ENCODE measurements around the gene CPED1. TPM values are rescaled to one million over a fixed set of nuclear protein-coding genes. Genes with fewer than 3 reads are reported as not detected.
"Not testable (repeated sequence)": the region's sequence is repeated elsewhere in the genome, so short reads cannot be mapped to it uniquely, and the experiment has no call there.

The CPED1 gene
- total RNA-seq, 1 experiment from 2014 or later = 0.13 TPM

DNA sequence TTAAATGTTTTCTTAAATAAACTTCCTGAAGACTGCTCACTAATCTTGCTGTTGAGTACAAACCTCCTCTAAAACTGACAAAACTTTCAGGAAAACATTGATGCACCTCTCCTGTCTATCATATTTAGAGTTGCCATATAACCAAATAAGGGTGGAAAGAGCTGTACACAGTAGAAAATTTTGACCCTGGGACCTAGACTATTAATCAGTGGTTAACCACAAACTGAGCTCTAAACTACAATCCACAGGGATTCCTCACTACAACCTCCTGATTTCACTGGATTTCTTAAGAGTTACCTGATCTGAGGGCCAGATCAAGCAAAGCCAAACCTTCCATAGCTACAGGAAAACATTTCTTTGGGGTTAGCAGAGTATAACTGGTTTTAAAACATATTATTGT, 300.4 kb downstream of the CPED1 start:
- H3K4me1 ChIP-seq (ENCODE audit: insufficient read depth, low read length) = no peaks in the 10 kb centered on the region
- no peak overlapping the region for H4K5ac ChIP-seq (ENCODE audit: insufficient read length, low read depth, low read length)
- no peak overlapping the region for H2AK5ac ChIP-seq (ENCODE audit: insufficient read length, low read length)
- H2BK120ac ChIP-seq (ENCODE audit: low read depth, low read length, poor library complexity, severe bottlenecking) = no peak overlapping the region
- no peak for DNase-seq
- H3K56ac ChIP-seq (ENCODE audit: insufficient read length, low read depth, low read length) = no peak overlapping the region
- no peak overlapping the region for H3K4me2 ChIP-seq (ENCODE audit: insufficient read depth, insufficient read length, low read length)
- H2BK15ac ChIP-seq (ENCODE audit: low read depth, low read length) = no peak overlapping the region
- TF ChIP-seq, protein P1, sequence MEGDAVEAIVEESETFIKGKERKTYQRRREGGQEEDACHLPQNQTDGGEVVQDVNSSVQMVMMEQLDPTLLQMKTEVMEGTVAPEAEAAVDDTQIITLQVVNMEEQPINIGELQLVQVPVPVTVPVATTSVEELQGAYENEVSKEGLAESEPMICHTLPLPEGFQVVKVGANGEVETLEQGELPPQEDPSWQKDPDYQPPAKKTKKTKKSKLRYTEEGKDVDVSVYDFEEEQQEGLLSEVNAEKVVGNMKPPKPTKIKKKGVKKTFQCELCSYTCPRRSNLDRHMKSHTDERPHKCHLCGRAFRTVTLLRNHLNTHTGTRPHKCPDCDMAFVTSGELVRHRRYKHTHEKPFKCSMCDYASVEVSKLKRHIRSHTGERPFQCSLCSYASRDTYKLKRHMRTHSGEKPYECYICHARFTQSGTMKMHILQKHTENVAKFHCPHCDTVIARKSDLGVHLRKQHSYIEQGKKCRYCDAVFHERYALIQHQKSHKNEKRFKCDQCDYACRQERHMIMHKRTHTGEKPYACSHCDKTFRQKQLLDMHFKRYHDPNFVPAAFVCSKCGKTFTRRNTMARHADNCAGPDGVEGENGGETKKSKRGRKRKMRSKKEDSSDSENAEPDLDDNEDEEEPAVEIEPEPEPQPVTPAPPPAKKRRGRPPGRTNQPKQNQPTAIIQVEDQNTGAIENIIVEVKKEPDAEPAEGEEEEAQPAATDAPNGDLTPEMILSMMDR (conservative IDR thresholded peaks at IDR 0.05) = no peak
- no peak overlapping the region for H3K23ac ChIP-seq (ENCODE audit: insufficient read length, low read depth, low read length)
- no peak overlapping the region for H4K91ac ChIP-seq (ENCODE audit: insufficient read length, low read depth, low read length)
- no peak overlapping the region for H3K27ac ChIP-seq (ENCODE audit: insufficient read length, low read depth, low read length)
- H2BK20ac ChIP-seq (ENCODE audit: low read depth, low read length, poor library complexity, severe bottlenecking) = no peak overlapping the region
- no peak overlapping the region for H3K4ac ChIP-seq (ENCODE audit: low read depth, low read length)
- no peak overlapping the region for H2AFZ ChIP-seq (ENCODE audit: low read length)
- Mint-ChIP-seq H3K27ac (no peak overlapping the region), H3K4me3 (no peak overlapping the region), H3K4me1 (no peaks in the 10 kb centered on the region), H3K27me3 (ENCODE audit: low read depth) (peaks cover 2% of the 10 kb centered on the region; the same call in 1 of the 2 replicates), H3K36me3 (ENCODE audit: insufficient read depth in 1 of 3, low read depth in 3 of 3) (peaks cover 13 to 20% (median 20%) of the 10 kb centered on the region in 3 experiments), H3K9me3 (peaks cover 24 to 26% of the 10 kb centered on the region in 2 experiments)
- H3T11ph ChIP-seq (ENCODE audit: low read length) = no peak overlapping the region
- no peak overlapping the region for H3K9ac ChIP-seq (ENCODE audit: extremely low read depth, insufficient read length, low read length)
- H3K23me2 ChIP-seq (ENCODE audit: insufficient read length, low read depth, low read length, poor library complexity, severe bottlenecking) = no peaks in the 10 kb centered on the region
- H3K9me3 ChIP-seq (ENCODE audit: control insufficient read depth, low read depth, low read length) = no peaks in the 10 kb centered on the region
- no peaks in the 10 kb centered on the region for H4K20me1 ChIP-seq (ENCODE audit: control insufficient read depth, insufficient read depth, insufficient read length)
- no peaks in the 10 kb centered on the region for H3K27me3 ChIP-seq (ENCODE audit: insufficient read depth, low read length)
- H2BK12ac ChIP-seq (ENCODE audit: insufficient read length, low read depth, low read length) = no peak overlapping the region
- no peaks in the 10 kb centered on the region for H3K79me2 ChIP-seq (ENCODE audit: insufficient read depth, low read length)
- H3K79me1 ChIP-seq (ENCODE audit: insufficient read depth, low read depth, low read length, poor library complexity, severe bottlenecking) = no peaks in the 10 kb centered on the region
- H4K8ac ChIP-seq (replicated peaks; ENCODE audit: insufficient read length, low read depth, low read length) = no peak overlapping the region
- H3K18ac ChIP-seq (ENCODE audit: insufficient read length, low read depth, low read length) = no peak overlapping the region
- H3K14ac ChIP-seq (ENCODE audit: insufficient read depth, low read length) = no peak overlapping the region
- H2BK5ac ChIP-seq (ENCODE audit: insufficient read length, low read length) = no peak overlapping the region

DNA sequence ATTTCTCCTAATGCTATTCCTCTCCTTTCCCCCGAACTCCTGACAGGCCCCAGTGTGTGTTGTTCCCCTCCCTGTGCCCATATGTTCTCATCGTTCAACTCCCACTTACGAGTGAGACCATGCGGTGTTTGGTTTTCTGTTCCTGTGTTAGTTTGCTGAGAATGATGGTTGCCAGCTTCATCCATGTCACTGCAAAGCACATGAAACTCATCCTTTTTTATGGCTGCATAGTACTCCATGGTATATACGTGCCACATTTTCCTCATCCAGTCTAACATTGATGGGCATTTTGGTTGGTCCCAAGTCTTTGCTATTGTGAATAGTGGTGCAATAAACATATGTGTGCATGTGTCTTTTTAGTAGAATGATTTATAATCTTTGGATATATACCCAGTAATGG, 301.4 kb downstream of the CPED1 start:
- not testable (repeated sequence) for H3K4me1 Mint-ChIP-seq; H3K9me3 ChIP-seq (ENCODE audit: control insufficient read depth, low read depth, low read length); H2AFZ ChIP-seq (ENCODE audit: low read length); H2BK15ac ChIP-seq (ENCODE audit: low read depth, low read length); H4K91ac ChIP-seq (ENCODE audit: insufficient read length, low read depth, low read length); H2BK12ac ChIP-seq (ENCODE audit: insufficient read length, low read depth, low read length); H4K8ac ChIP-seq (replicated peaks; ENCODE audit: insufficient read length, low read depth, low read length); H4K5ac ChIP-seq (ENCODE audit: insufficient read length, low read depth, low read length); H3K23me2 ChIP-seq (ENCODE audit: insufficient read length, low read depth, low read length, poor library complexity, severe bottlenecking); H2BK5ac ChIP-seq (ENCODE audit: insufficient read length, low read length); DNase-seq; H2BK120ac ChIP-seq (ENCODE audit: low read depth, low read length, poor library complexity, severe bottlenecking); H3K23ac ChIP-seq (ENCODE audit: insufficient read length, low read depth, low read length); H4K20me1 ChIP-seq (ENCODE audit: control insufficient read depth, insufficient read depth, insufficient read length); H2AK5ac ChIP-seq (ENCODE audit: insufficient read length, low read length); H3K56ac ChIP-seq (ENCODE audit: insufficient read length, low read depth, low read length); H3K79me2 ChIP-seq (ENCODE audit: insufficient read depth, low read length); H3K79me1 ChIP-seq (ENCODE audit: insufficient read depth, low read depth, low read length, poor library complexity, severe bottlenecking); H3K27me3 Mint-ChIP-seq (ENCODE audit: low read depth); H3K14ac ChIP-seq (ENCODE audit: insufficient read depth, low read length); H3K4me1 ChIP-seq (ENCODE audit: insufficient read depth, low read length); H3K4me3 Mint-ChIP-seq; H3K27ac ChIP-seq (ENCODE audit: insufficient read length, low read depth, low read length); H3K18ac ChIP-seq (ENCODE audit: insufficient read length, low read depth, low read length); H3K9ac ChIP-seq (ENCODE audit: extremely low read depth, insufficient read length, low read length); H2BK20ac ChIP-seq (ENCODE audit: low read depth, low read length, poor library complexity, severe bottlenecking); H3K27ac Mint-ChIP-seq; H3T11ph ChIP-seq (ENCODE audit: low read length); H3K27me3 ChIP-seq (ENCODE audit: insufficient read depth, low read length); H3K4me2 ChIP-seq (ENCODE audit: insufficient read depth, insufficient read length, low read length); H3K4ac ChIP-seq (ENCODE audit: low read depth, low read length)
- H3K9me3 Mint-ChIP-seq = peaks cover 15 to 16% of the 10 kb centered on the region in 2 experiments
- peaks cover 4 to 10% (median 10%) of the 10 kb centered on the region in 3 experiments; a peak in 6 of 7 replicates for H3K36me3 Mint-ChIP-seq (ENCODE audit: insufficient read depth in 1 of 3, low read depth in 3 of 3)
- no CpG with 5 or more reads among the region's 5 CpGs for whole genome bisulfite sequencing (ENCODE audit: extremely low coverage, insufficient read length, low lambda C conversion rate)

Data from H9 (cell line).